ENCODE data around the gene PDZD2.
"Not testable (repeated sequence)": the region's sequence is repeated elsewhere in the genome, so short reads cannot be mapped to it uniquely, and the experiment has no call there.

Gene PDZD2

DNA sequence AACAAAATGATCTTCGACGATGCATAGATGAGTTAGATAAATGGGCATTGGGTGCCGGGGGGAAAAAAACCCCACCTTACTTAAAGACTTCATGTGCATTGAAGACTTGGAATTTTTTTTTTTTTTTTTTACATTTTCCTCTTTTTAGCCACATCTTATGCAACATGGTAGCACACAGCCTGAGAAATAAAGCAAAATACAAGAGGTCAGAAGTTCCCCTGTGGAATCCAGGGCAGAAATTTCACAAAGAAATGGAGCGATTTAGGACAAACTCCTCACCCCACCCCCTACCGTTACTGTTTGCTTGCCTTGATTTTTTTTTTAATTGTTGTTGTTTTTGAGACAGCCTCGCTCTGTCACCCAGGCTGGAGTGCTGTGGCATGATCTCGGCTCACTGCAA lies 382.0 kb downstream of the PDZD2 start:
- DNase-seq: no peak

DNA sequence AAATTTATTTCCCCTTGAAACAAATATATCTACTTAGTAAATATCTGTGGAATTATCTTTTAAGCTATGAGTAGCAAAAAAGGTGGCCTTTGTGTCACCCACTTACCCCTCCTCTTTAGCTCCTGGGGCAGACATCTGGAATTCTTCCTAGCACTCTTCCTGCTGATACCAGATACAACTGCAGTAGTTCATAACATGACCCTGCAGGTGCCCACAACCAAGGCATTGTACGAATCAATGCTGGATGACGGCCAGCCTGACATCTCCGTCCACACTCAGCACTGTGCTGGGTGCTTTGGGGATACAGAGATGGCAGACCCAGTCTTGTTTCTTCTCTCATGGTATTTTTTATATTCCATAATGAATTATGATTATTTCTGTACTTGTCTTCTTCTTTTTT lies 382.8 kb downstream of the PDZD2 start:
- DNase-seq: no peak

DNA sequence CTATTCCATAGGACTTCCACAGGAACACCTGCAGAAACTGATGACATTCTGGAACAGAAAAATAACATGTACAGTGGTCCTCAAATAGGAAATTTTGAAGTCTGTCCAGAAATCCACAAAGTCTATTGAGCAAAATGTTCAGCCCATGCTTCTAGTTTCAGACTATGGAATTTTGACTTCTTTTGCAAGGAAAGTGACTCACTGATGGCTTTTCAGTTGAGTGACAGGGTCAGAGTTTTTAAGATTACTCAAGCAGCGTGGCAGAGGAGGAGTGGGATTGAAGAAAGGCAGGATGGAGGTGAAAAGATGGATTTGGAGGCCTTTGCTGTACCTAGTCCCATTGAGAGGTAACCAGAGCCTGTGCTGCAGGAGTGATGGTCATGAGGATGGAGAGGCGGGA lies 383.7 kb downstream of the PDZD2 start:
- no peak for DNase-seq

DNA sequence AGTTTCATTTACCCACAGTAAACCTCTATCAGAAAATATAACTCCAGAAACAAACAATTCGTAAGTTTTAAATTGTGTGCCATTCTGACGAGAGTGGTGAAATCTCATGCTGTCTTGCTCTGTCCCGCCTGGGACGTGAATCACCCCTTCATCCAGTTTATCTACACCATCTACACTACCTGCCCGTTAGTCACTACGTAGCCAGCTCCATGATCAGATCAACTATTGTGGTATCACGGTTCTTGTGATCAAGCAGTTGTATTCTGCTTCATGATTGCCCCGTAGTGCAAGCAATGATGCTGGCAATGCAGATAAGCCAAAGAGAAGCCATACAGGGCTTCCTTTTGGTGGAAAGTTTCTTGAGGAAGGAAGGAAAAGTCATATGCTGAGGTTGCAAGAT lies 384.9 kb downstream of the PDZD2 start:
- DNase-seq: no peak

DNA sequence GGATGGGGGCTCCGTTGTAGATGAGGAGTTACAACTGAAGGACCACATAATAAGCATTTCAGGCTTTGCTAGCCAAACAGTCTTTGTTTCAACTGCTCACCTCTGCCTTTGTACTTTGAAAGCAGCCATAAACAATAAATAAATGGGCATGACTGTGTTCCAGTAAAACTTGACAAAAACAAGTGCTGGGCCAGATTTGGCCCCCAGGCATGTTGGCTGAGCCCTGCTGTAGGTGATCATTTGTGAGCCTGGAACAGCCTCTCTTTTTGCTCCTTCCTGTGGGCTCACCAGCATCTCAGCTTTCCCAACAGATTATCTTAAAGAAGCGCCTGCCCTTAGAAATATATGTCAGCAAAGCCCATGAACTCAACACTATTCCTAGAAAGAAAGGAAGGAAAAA lies 385.8 kb downstream of the PDZD2 start:
- no peak for DNase-seq

DNA sequence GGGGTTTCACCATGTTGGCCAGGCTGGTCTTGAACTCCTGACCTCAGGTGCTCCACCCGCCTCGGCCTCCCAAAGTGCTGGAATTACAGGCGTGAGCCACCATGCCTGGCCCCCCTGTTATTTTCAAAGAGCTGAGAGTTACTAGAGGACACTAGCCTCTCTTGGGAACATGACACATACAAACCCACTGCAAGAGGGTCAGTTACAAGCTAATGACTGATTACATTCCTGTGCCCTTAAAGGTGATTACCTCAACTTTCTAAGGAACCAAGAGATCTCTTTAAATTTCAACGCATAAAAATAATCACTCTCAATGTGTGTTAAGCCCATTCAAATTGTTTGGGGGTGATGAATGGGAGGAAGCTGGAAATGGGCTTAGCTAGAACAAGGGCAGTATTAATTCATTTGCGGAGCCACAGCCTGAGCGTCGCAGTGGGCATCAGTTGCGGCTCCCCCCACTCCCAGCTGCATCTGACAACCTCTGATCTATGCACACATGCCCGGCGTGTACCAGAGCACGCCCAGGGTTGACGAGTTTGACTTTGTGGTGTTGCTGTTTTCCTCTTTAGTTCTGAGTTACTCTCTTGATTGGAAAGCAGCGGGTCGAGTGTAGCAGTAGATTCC lies 388.3 kb downstream of the PDZD2 start:
- no peak for DNase-seq

DNA sequence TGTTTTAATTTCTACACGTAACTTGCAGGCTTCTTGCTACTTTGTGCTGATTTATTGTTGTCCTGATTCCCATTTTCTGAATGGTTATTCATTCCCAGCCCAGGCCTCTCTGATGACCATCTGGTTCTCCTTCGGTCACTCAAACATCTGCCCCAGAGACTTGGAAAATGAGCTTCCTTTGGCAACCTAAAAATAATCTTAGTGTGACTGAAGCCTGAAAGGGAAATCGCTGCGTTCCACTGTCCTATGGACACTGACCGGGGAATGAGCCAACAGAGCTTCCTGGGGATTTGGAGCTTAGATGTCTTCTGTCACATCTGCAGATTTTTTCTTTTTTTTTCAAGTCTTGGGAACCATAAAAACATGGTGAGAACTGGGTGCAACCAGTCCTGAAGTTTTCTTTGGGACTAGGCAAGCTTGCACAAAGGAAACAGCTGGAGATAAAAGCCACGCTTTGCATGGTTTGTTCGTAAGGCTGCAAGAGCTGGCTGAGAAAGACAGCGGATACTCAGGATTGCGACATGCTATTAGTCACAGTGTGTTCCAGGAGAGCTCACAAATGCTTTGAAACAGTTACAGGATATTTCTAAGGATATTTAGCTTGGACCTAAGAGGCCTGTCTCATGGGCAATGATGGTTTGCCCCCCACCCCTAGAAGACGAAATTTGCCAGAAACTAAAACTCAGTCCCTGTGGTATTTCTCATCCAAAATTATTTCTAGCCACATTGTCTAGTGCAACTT lies 389.0 kb downstream of the PDZD2 start:
- no peak for DNase-seq

DNA sequence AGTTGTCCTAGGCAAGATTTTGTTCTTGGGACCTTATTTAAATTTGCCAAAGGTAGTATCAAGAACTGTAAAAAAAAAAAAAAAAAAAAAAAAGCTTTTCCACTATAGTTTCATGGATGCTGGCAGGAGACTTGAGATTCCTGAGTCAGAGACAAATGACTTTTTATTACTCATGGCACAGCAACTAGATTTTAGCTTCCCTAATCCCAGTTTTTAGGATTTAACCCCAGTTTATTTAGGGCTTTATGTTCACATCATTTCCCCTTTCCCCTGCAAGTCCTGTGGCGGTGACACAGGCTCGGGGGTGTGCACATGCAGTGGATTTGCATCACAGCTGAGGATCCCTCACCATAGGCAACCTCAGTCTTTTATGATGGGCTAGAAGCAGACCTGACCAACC lies 390.3 kb downstream of the PDZD2 start:
- DNase-seq: no peak

DNA sequence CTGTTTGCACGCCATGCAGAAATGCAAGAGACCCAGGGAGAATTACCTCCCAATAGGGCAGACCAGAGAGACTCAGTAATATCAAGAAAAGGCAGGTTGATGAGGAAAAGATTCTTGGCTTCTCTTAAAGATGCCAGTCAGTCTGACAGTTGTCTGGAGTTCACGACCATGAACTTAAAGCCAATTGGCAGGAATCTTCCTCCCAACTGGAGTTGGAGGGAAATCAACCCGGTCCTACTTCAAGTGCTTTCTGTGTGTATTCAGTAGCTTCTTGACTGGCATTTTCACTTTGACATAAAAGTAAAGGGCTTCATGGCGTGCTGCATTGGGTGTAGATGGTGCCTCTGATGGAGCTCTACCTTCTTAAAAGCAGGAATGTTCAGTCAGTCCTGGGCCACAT lies 390.9 kb downstream of the PDZD2 start:
- no peak for DNase-seq

DNA sequence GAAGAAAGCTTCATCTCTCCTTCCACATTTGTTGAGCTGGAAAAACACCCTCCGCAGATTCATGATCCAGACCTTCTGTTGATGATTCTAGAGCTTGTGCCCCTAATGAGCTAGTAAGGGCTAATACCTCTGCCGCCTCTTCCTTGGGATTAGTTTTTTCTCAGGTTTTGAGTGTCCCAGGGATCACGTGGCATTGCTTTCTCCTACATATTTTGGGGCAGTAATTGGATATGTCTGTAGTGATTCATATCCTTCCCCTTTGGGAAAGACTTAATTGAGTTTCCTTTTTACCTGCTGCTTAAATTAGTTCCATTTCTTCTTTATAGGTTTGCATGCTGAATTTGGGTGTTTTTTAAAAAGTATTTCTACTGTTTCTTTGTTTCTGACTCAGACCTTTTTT lies 391.3 kb downstream of the PDZD2 start:
- no peak for DNase-seq

DNA sequence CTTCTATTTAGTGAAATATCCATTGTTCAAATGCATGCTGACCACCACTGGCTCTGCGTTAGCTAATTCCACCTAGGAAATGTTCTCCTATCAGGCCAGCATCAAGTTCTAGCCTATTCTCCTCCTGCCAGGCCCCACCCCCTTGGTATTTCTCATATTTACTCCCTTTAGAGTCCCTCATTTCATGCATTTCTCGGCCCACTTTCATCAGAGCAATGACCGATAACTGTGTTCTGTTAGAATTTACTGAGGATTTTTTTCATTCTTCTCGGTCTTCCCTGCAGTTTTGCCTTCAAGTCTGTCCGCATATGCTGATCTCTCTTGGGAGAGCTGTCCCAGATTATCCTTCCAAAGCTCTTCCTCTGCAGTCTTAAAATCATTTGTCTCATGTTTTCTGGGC lies 391.8 kb downstream of the PDZD2 start:
- DNase-seq: no peak

DNA sequence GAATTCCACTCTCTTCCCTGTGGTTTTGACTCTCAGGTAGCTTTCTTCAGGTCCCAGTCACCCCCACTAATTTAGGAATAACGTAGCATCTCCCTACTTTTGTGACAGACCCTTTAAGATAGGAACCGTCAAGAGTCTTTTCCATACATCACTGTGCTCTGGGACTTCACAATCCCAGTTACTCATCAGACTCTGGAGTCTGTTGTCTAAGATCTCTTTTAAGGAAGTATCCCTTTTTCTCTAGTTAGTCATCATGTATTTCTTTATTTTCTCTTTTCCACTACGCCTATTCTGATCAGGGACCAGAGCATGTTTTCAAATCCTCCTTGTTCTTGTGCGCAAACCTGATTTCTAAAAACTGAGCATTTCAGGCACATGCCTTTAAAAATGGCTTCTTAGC lies 392.2 kb downstream of the PDZD2 start:
- DNase-seq: no peak

DNA sequence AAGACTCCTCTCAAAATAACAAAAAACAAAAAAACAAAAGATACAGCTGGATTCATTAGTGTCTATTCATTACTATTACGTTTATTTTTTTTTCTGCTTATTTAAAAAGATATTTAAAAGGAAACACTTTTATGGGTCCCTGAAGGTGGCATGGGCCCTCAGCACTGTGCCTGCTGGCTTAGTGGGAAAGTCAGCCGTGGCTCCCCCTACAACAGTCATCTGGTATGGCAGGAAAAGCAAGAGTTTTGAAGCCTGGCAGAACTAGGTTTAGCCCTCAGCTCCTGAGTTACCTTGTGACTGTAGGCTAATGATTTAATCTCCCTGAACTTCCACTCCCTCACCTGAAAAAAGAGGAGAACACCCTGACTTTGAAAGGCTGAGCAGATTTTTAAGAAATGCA lies 399.6 kb downstream of the PDZD2 start:
- no peak for DNase-seq

DNA sequence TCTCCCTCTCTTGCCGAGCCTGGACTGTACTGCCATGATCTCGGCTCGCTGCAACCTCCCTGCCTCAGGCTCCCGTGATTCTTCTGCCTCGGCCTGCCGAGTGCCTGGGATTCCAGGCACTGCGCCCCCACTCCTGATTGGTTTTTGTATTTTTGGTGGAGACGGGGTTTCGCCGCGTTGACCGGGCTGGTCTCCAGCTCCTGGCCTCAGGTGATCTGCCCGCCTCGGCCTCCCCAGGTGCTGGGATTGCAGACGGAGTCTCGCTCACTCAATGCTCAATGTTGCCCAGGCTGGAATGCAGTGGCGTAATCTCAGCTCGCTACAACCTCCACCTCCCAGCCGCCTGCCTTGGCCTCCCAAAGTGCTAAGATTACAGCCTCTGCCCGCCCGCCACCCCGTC lies 400.2 kb downstream of the PDZD2 start:
- not testable (repeated sequence) for DNase-seq

DNA sequence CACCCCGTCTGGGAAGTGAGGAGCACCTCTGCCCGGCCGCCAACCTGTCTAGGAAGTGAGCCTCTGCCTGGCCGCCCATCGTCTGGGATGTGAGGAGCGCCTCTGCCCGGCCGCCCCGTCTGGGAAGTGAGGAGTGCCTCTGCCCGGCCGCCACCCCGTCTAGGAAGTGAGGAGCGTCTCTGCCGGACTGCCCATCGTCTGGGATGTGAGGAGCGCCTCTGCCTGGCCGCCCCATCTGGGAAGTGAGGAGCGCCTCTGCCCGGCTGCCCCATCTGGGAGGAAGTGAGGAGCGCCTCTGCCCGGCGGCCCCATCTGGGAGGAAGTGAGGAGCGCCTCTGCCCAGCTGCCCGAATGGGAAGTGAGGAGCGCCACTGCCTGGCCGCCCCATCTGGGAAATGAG lies 400.7 kb downstream of the PDZD2 start:
- not testable (repeated sequence) for DNase-seq

DNA sequence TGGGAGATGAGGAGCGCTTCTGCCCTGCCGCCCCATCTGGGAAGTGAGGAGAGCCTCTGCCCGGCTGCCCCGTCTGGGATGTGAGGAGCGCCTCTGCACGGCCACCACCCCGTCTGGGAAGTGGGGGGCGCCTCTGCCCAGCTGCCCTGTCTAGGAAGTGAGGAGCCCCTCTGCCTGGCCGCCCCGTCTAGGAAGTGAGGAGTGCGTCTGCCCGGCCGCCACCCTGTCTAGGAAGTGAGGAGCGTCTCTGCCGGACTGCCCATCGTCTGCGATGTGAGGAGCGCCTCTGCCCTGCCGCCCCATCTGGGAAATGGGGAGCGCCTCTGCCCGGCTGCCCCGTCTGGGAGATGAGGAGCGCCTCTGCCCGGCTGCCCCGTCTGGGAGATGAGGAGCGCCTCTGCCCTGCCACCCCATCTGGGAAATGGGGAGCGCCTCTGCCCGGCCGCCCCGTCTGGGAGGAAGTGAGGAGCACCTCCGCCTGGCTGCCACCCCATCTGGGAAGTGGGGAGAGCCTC lies 401.3 kb downstream of the PDZD2 start:
- DNase-seq: not testable (repeated sequence)

DNA sequence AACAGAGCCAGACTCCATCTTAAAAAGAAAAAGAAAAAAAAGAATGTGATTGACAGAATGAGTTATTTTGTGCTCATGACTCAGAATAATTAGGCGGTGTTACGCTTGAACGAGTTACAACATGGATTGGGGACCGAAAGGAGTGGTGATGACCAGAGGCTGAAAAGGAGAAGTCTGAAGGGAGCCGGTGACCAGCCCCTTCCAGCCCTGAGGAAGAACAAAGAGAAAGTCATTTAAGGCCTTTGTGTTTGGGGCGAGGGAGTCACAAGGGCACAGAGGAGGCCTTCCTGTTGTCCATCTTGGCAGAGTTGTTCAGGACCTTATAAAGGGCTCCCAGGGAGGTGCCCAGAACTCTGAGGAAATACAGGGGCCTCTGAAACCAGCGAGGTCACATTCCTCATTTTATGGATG lies 403.6 kb downstream of the PDZD2 start:
- no peak for DNase-seq

DNA sequence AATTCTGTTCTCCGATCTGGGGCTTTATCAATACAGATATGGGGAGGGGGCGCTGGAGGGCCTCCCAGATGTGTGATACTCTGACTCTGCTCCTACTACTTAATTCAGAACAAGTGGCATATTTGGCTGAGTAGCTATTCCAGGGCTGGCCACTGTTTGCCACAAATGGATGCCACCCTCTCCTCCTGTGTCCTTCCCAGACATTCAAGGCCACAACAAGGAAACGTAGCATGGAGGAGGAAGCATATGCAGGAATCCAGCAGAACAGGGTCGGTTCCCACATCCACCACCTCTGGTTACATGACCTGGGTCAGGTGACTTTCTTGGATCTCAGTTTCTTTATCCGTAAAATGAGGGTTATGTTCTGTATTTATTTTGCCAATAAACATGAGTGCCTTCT lies 404.2 kb downstream of the PDZD2 start:
- no peak for DNase-seq

DNA sequence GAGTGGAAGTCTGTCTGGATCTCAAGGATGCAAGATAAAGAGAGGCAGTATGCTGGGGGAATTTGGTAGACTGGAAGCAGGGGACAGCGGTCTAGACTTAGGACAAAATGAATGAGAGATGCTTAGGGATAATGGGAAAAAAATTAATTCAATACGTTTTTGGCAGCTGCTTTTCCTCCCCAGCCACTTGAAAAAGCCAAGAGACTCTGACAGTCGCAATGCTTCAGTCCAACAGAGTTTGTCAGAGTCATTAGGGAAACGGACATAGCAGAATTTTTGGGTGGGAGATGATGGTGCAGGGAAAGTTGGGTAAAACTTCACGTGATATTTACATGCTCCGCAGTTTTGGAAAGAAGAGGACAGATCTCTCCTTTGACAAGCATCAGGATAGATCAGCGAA lies 405.5 kb downstream of the PDZD2 start:
- no peak for DNase-seq

DNA sequence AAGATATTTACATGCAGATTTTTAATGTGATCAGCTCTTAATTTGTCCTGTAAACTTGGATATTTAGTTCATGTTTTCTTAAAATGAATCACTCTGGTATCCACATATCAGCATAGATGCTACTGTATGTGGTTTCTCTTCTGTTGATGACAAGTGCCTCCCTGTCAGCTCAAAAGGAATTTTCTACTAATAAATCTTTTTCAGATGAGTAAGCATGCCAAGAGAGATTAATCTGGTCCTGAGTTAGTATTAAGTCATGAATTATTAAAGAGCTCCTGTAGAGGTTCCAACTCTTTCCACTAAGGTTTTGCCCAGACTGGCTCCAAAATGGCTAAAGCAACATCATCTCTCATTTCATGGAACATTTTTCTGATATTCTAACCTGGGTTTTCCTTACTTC lies 406.0 kb downstream of the PDZD2 start:
- no peak for DNase-seq

DNA sequence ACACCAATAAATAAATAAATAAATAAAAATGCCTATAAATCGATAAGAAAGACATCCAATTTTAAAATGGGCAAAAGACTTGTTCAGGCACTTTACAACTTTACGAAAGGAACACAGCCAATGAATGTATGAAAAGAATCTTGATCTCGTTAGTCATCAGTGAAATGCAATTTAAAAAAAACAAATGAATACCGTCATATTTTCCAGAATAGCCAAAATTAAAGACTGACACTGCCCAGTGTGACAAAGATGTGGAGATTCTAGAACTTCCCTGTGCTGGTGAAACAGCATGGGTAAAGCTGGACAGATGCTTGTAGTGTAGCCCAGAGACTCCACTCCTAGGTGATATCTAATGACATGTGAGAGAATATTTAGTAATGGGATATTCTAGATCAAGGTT lies 408.1 kb downstream of the PDZD2 start:
- DNase-seq: no peak

DNA sequence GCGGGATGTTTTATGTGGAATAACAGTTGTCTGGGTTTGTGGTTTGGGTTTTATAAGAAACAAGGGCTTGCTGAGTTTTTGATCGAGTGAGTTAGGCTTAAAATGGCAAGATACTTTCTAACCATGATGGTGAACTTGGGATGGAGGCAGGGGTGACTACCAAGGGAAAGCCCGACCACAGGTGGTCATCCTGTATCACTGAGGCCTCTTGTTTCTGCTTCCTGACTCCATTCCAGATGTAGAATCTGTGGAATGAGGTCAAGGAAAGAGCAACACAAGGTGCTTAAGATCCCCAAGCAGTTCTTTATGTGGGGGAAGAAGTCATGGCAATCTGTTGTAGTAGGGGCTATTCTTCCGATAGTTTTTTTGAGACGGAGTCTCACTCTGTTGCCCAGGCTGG lies 412.9 kb downstream of the PDZD2 start:
- DNase-seq: no peak

DNA sequence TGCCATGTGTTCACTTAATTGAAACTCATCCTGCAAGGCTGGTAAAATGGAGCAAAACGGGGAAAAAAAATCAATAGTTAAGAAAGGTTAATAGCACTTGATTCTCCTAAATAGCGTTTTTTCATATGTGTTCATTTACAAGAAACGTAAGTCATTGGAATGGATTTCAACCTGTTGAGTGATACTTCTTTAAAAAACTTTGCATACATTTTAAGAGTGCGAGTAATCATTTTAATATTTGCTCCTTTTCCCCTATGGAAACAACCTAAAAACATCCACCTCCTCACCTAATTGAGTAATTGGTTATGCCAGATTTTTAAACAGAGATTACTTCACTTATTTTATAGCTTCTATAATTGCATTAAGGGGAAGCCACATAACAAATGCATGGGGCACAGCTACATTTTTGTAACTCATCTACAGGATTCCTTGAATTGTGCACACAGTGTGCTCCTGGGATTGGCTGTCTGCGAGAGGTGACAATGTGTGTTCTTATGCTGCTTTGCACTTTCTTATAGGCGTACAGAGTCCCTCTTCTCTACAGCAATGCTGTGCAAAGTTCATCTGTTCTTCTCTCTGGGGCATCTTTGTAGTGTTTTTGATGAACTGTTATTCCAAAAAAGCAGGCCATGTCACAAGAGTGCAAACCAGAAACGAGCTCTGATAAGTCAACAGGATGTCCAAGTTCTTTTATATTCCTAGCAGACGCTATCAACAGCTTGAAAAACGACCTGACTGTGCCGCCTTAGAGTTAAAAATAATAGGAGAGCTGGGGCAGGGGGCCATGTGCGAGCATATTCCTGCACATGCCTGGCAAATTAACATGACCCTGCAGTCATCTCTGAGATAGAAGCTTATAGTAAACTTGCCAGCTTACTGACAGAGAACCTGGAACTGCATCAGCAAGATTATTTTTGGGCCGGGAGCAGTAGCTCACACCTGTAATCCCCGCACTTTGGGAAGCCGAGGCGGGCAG lies 417.2 kb downstream of the PDZD2 start:
- DNase-seq: no peak

Measured in activated T-cell treated with anti-CD3 and anti-CD28 coated beads, Interleukin-2, amount 50 U/mL, for 1 hour (primary cell).